H1 (cell line): ENCODE measurements around the gene CACNB4. TPM values are rescaled to one million over a fixed set of nuclear protein-coding genes. Genes with fewer than 3 reads are reported as not detected.

Experiments used
- CTCF ChIA-PET: fragments of 300-600 bp; sonication (Branson Sonifier 250); formaldehyde crosslinking; loops from one replicate; lab custom pipeline; 2021; ENCODE audit not compliant: partially characterized antibody; lab: Charles Lee
- POLR2A ChIA-PET: fragments of 300-600 bp; sonication (Branson Sonifier 250); formaldehyde crosslinking; loops from one replicate; lab custom pipeline; 2021; ENCODE audit warnings: inconsistent platforms; ENCODE audit not compliant: partially characterized antibody; lab: Charles Lee
- DNase-seq, 2 experiments: peaks; one replicate each; pipeline versions ENCODE4 v3.0.0 to v3.0.0-alpha.2; 2010 to 2022; ENCODE audit warnings: low spot score in 2 of 2, low read depth in 1 of 2, mixed read lengths in 1 of 2
- FAIRE-seq: peaks from 2 replicates; lab custom pipeline; 2011; peaks lifted over from hg19 to GRCh38; lab: Jason Lieb, UNC
- H2AFZ ChIP-seq: 2 replicates; pipeline ENCODE4 v1.8.1; 2012; ENCODE audit warnings: low read length, inconsistent platforms
- H2AK5ac ChIP-seq: 2 replicates; pipeline ENCODE4 v1.6.1; 2013; ENCODE audit warnings: low read depth, low read length
- H2BK120ac ChIP-seq: replicated peaks from 2 replicates; pipeline ENCODE3; 2013; ENCODE audit warnings: low read depth, low read length, inconsistent platforms
- H2BK12ac ChIP-seq: 2 replicates; pipeline ENCODE4 v1.6.1; 2013; ENCODE audit warnings: low read depth, low read length
- H2BK15ac ChIP-seq: 2 replicates; pipeline ENCODE4 v1.6.1; 2013; ENCODE audit warnings: low read length
- H2BK20ac ChIP-seq: 2 replicates; pipeline ENCODE4 v1.6.1; 2013; ENCODE audit warnings: low read length
- H2BK5ac ChIP-seq: 2 replicates; pipeline ENCODE4 v1.6.1; 2013; ENCODE audit warnings: low read depth, low read length
- H3K14ac ChIP-seq: 2 replicates; pipeline ENCODE4 v1.6.1; 2013; ENCODE audit warnings: inconsistent platforms; ENCODE audit not compliant: insufficient read length
- H3K18ac ChIP-seq: 2 replicates; pipeline ENCODE4 v1.6.1; 2013; ENCODE audit warnings: low read length; ENCODE audit errors: extremely low read depth
- H3K23ac ChIP-seq: 2 replicates; pipeline ENCODE4 v1.6.1; 2013; ENCODE audit warnings: inconsistent platforms; ENCODE audit not compliant: insufficient read length
- H3K23me2 ChIP-seq: 2 replicates; pipeline ENCODE4 v1.6.1; 2013; ENCODE audit warnings: low read depth, low read length
- H3K27ac ChIP-seq: 2 replicates; pipeline ENCODE4 v1.6.1; 2011; ENCODE audit warnings: low read depth, low read length, inconsistent platforms
- H3K27me3 ChIP-seq, 4 experiments: replicated peaks in 1 of 4; 1 replicate in 1 of 4; 2 replicates in 3 of 4; pipeline versions ENCODE4 v1.6.1 to v1.8.1; 2011 to 2013; ENCODE audit warnings: low read length in 3 of 4, mild to moderate bottlenecking in 3 of 4, inconsistent platforms in 2 of 4, mixed read lengths in 2 of 4, moderate library complexity in 1 of 4; ENCODE audit not compliant: control insufficient read depth in 3 of 4, insufficient read depth in 3 of 4; ENCODE audit errors: extremely low read depth in 1 of 4
- H3K36me3 ChIP-seq, 4 experiments: 2 replicates each; pipeline versions ENCODE4 v1.6.1 to v1.8.1; 2011 to 2013; ENCODE audit warnings: mild to moderate bottlenecking in 4 of 4, low read length in 3 of 4, moderate library complexity in 2 of 4, control low read depth in 1 of 4, inconsistent platforms in 1 of 4; ENCODE audit not compliant: insufficient read depth in 4 of 4, control insufficient read depth in 2 of 4
- H3K4ac ChIP-seq: replicated peaks from 2 replicates; pipeline ENCODE3; 2013; ENCODE audit warnings: low read length, low read depth, mixed read lengths, inconsistent platforms; ENCODE audit not compliant: insufficient read length
- H3K4me1 ChIP-seq, 4 experiments: replicated peaks in 1 of 4; 1 replicate in 1 of 4; 2 replicates in 3 of 4; pipeline versions ENCODE4 v1.6.1 to v1.8.1; 2011 to 2013; ENCODE audit warnings: low read length in 3 of 4, inconsistent platforms in 2 of 4, mixed read lengths in 1 of 4; ENCODE audit not compliant: insufficient read depth in 4 of 4, control insufficient read depth in 3 of 4
- H3K4me2 ChIP-seq, 2 experiments: 2 replicates each; pipeline versions ENCODE4 v1.6.1 to v1.8.1; 2011 to 2013; ENCODE audit warnings: low read depth in 2 of 2, low read length in 2 of 2, control low read depth in 1 of 2, inconsistent platforms in 1 of 2, mild to moderate bottlenecking in 1 of 2; ENCODE audit not compliant: insufficient read depth in 1 of 2
- H3K4me3 ChIP-seq, 4 experiments: fragments of 200-600, 300-600 bp in 1 of 4; sonication (generic), shearing (Covaris generic), sonication (Bioruptor Twin) in 1 of 4; 2 replicates each; pipeline versions ENCODE4 v1.5.1 to v1.8.1; 2011 to 2016; ENCODE audit warnings: low read length in 4 of 4, low read depth in 3 of 4, control low read depth in 2 of 4, inconsistent platforms in 2 of 4, mild to moderate bottlenecking in 2 of 4, mixed read lengths in 1 of 4, moderate library complexity in 1 of 4; ENCODE audit not compliant: insufficient read depth in 2 of 4; ENCODE audit errors: extremely low read depth in 1 of 4
- H3K56ac ChIP-seq: replicated peaks from 2 replicates; pipeline ENCODE3; 2013; ENCODE audit warnings: low read depth, mild to moderate bottlenecking, mixed read lengths, low read length, inconsistent platforms; ENCODE audit not compliant: insufficient read length
- H3K79me1 ChIP-seq: 2 replicates; pipeline ENCODE4 v1.6.1; 2013; ENCODE audit warnings: low read depth, low read length, control low read depth
- H3K79me2 ChIP-seq, 2 experiments: 2 replicates each; pipeline versions ENCODE4 v1.6.1 to v1.8.1; 2012 to 2013; ENCODE audit warnings: low read length in 2 of 2, mild to moderate bottlenecking in 2 of 2, inconsistent platforms in 1 of 2; ENCODE audit not compliant: insufficient read depth in 2 of 2, control insufficient read depth in 1 of 2
- H3K9ac ChIP-seq, 4 experiments: replicated peaks in 1 of 4; 1 replicate in 1 of 4; 2 replicates in 3 of 4; pipeline versions ENCODE4 v1.6.1 to v1.8.1; 2011 to 2013; ENCODE audit warnings: low read depth in 3 of 4, low read length in 3 of 4, control low read depth in 2 of 4, mild to moderate bottlenecking in 2 of 4, moderate library complexity in 2 of 4, inconsistent platforms in 1 of 4; ENCODE audit errors: extremely low read depth in 1 of 4
- H3K9me3 ChIP-seq, 2 experiments: 2 replicates each; pipeline versions ENCODE4 v1.6.1 to v1.8.1; 2012 to 2013; ENCODE audit warnings: mild to moderate bottlenecking in 2 of 2, moderate library complexity in 2 of 2, control low read depth in 1 of 2, inconsistent platforms in 1 of 2, low read depth in 1 of 2, low read length in 1 of 2, mixed read lengths in 1 of 2; ENCODE audit not compliant: insufficient read depth in 2 of 2
- H4K20me1 ChIP-seq, 2 experiments: replicated peaks in 1 of 2; 2 replicates each; pipeline versions ENCODE3 to v1.8.1; 2011 to 2013; ENCODE audit warnings: inconsistent platforms in 2 of 2, low read length in 2 of 2, mild to moderate bottlenecking in 1 of 2; ENCODE audit not compliant: insufficient read depth in 2 of 2, control insufficient read depth in 1 of 2
- H4K5ac ChIP-seq: 2 replicates; pipeline ENCODE4 v1.6.1; 2013; ENCODE audit warnings: low read length, low read depth, mixed read lengths, inconsistent platforms; ENCODE audit not compliant: insufficient read length
- H4K8ac ChIP-seq: 2 replicates; pipeline ENCODE4 v1.8.0; 2013; ENCODE audit warnings: mild to moderate bottlenecking, moderate library complexity, low read length, inconsistent platforms; ENCODE audit not compliant: insufficient read depth; ENCODE audit errors: extremely low read depth
- H4K91ac ChIP-seq: replicated peaks from 2 replicates; pipeline ENCODE3; 2013; ENCODE audit warnings: low read length, mixed read lengths, inconsistent platforms; ENCODE audit not compliant: insufficient read length
- CTCF ChIP-seq, 3 experiments: IDR thresholded peaks; 1 replicate in 2 of 3; 2 replicates in 1 of 3; pipeline versions ENCODE4 v1.5.1 to v1.6.1; 2011; ENCODE audit warnings: low read length in 3 of 3, mild to moderate bottlenecking in 3 of 3, inconsistent platforms in 2 of 3, low read depth in 1 of 3, moderate library complexity in 1 of 3; ENCODE audit not compliant: insufficient read depth in 1 of 3; ENCODE audit errors: control extremely low read depth in 1 of 3
- JUN ChIP-seq: IDR thresholded peaks from 2 replicates; pipeline ENCODE4 v1.6.1; 2011; ENCODE audit warnings: low read depth, mild to moderate bottlenecking, improper control_type of control experiment, low read length
- SP1 ChIP-seq: IDR thresholded peaks from 2 replicates; pipeline ENCODE4 v1.6.1; 2011; ENCODE audit warnings: low read depth, low read length
- WGBS, 2 experiments: shearing (Covaris generic) in 1 of 2; methylation state at CpG; one replicate each; pipeline versions ENCODE4 v1.1.6 to v1.1.7; 2013 to 2015; ENCODE audit warnings: low lambda C conversion rate in 2 of 2, mixed read lengths in 2 of 2, inconsistent platforms in 1 of 2, low coverage in 1 of 2, missing lambda C conversion rate in 1 of 2; ENCODE audit not compliant: insufficient replicate concordance in 2 of 2, insufficient coverage in 1 of 2, insufficient read length in 1 of 2; ENCODE audit errors: extremely low coverage in 1 of 2, missing lambda C conversion rate in 1 of 2; 5-methylcytosine and 5-hydroxymethylcytosine counted together
- polyA plus RNA-seq, 7 experiments: library from polyadenylated mRNA; depleted of rRNA in 3 of 7; stranded (reverse) in 5 of 7; unstranded in 2 of 7; fragments of >200 nt in 5 of 7; fragments of 200-250 nt in 2 of 7; gene quantifications; 1 replicate in 5 of 7; 2 replicates in 1 of 7; 4 replicates in 1 of 7; pipeline versions ENCODE4 v1.2.1 to v1.2.3, GENCODE V29; 2011 to 2013; ENCODE audit warnings: missing spikeins in 2 of 7, mixed read lengths in 2 of 7
- total RNA-seq: library from RNA; stranded (reverse); fragmentation: NEBNext Ultra II Directional; extraction: Animal tissue kit (Norgen Biotek cat#: 25700); gene quantifications from 2 replicates; pipeline ENCODE4 v1.2.1, GENCODE V29; 2021

Gene CACNB4
- total and polyA plus RNA-seq, 2 of the 8 experiments (the other 6 are each of a cell fraction or from before 2014, with no cell fraction given): 2.0 to 4.0 TPM

GRCh38 chr2:152056418-152056817 is 42.4 kb downstream of the CACNB4 start:
- no peak overlapping the region for H3K4ac ChIP-seq
- no peak overlapping the region for H3K23ac ChIP-seq
- H4K8ac ChIP-seq: no peak overlapping the region
- H3K4me1 ChIP-seq: peaks cover 0 to 3% (median 0%) of the 10 kb centered on the region in 4 experiments; a peak in 1 of 7 replicates
- H4K91ac ChIP-seq: no peak overlapping the region
- no peak overlapping the region for H3K56ac ChIP-seq
- H2BK5ac ChIP-seq: no peak overlapping the region
- H4K5ac ChIP-seq: no peak overlapping the region
- no peak overlapping the region for H2BK120ac ChIP-seq
- no peak overlapping the region for H2BK12ac ChIP-seq
- H3K4me3 ChIP-seq: no peak overlapping the region
- no peaks in the 10 kb centered on the region for H3K79me1 ChIP-seq
- no peak overlapping the region for H3K4me2 ChIP-seq
- no peaks in the 10 kb centered on the region for H4K20me1 ChIP-seq
- no peak overlapping the region for H3K18ac ChIP-seq
- no peak overlapping the region for H2AFZ ChIP-seq
- ChIA-PET CTCF (interaction anchor here (0.9 to 2.5 kb wide), 3 partner anchors 8 to 20 kb away, joined by 3 to 13 read pairs (median 6); no protein-coding TSS in a partner anchor), POLR2A (interaction anchor here (1.7 kb wide), 1 partner anchor 10 kb away, joined by 4 read pairs; no protein-coding TSS in a partner anchor)
- H3K14ac ChIP-seq: no peak overlapping the region
- no peak overlapping the region for H3K9ac ChIP-seq
- FAIRE-seq (no peak), DNase-seq (no peak)
- no peak overlapping the region for H3K27ac ChIP-seq
- TF ChIP-seq CTCF (IDR thresholded peaks at IDR 0.05; ENCODE audit: control extremely low read depth in 1 of 3, insufficient read depth in 1 of 3, low read depth in 1 of 3, low read length in 3 of 3): peak in 1 of 3 experiments; percentile 5; a peak in 1 of 4 replicates
- no peak for TF ChIP-seq SP1
- no peak for TF ChIP-seq JUN
- TF ChIP-seq, all 59 proteins: peak for 1
- 65% methylated on average over 4 of the region's 4 CpGs; no CpG with 5 or more reads in 1 of the 2 experiments for WGBS, 2 experiments
- Histone ChIP-seq H2AK5ac (no peak overlapping the region), H2BK20ac (no peak overlapping the region), H3K36me3 (no peaks in the 10 kb centered on the region), H3K79me2 (no peaks in the 10 kb centered on the region), H3K23me2 (no peaks in the 10 kb centered on the region), H3K9me3 (peaks cover 9 to 10% of the 10 kb centered on the region in 2 experiments; a peak in 3 of 4 replicates), H2BK15ac (no peak overlapping the region), H3K27me3 (no peaks in the 10 kb centered on the region)
